Esophagus muscularis mucosa (tissue), 4 donors: ENCODE results near the gene DAG1. TPM values are rescaled to one million over a fixed set of nuclear protein-coding genes. Genes with fewer than 3 reads are reported as not detected.

Experiments
- DNase-seq: peaks from one replicate; pipeline ENCODE4 v3.0.0-alpha.2; 2017; ENCODE audit errors: extremely low spot score
- H3K27ac ChIP-seq, 4 donors: fragments of 200-600 bp; sonication (generic); replicated peaks in 1 of 4; 1 replicate in 3 of 4; 2 replicates in 1 of 4; pipeline ENCODE4 v1.5.1; 2016 to 2019; ENCODE audit warnings: mild to moderate bottlenecking in 1 of 4
- H3K27me3 ChIP-seq, 4 donors: fragments of 200-600 bp; sonication (generic); one replicate each; pipeline versions ENCODE4 v1.5.1 to v1.6.0; 2016 to 2019
- H3K36me3 ChIP-seq, 4 donors: fragments of 200-600 bp; sonication (generic); one replicate each; pipeline ENCODE4 v1.5.1; 2016 to 2019
- H3K4me1 ChIP-seq, 4 donors: fragments of 200-600 bp; sonication (generic); one replicate each; pipeline ENCODE4 v1.5.1; 2016 to 2019
- H3K4me3 ChIP-seq, 4 donors: fragments of 200-600 bp; sonication (generic); 1 replicate in 2 of 4; 2 replicates in 2 of 4; pipeline ENCODE4 v1.5.1; 2016 to 2019; ENCODE audit warnings: mild to moderate bottlenecking in 4 of 4, moderate library complexity in 1 of 4
- H3K9me3 ChIP-seq, 4 donors: fragments of 200-600 bp; sonication (generic); 1 replicate in 3 of 4; 2 replicates in 1 of 4; pipeline ENCODE4 v1.5.1; 2016 to 2019
- CTCF ChIP-seq, 3 experiments: fragments of 200-600 bp in 2 of 3; fragments of 450-650 bp in 1 of 3; sonication (generic) in 2 of 3; IDR thresholded peaks; one replicate each; pipeline ENCODE4 v1.5.1; 2017 to 2019; ENCODE audit warnings: antibody characterized with exemption in 3 of 3, mild to moderate bottlenecking in 2 of 3, moderate library complexity in 1 of 3
- EP300 ChIP-seq: sonication (generic); formaldehyde crosslinking; IDR thresholded peaks from one replicate; pipeline ENCODE4 v1.6.1; 2017; ENCODE audit warnings: antibody characterized with exemption
- POLR2A ChIP-seq: fragments of 450-650 bp; IDR thresholded peaks from one replicate; pipeline ENCODE4 v1.6.1; 2017; ENCODE audit warnings: antibody characterized with exemption, moderate library complexity, mild to moderate bottlenecking, low read depth
- POLR2AphosphoS5 ChIP-seq, 2 donors: sonication (generic); formaldehyde crosslinking; IDR thresholded peaks; one replicate each; pipeline ENCODE4 v1.6.1; 2017; ENCODE audit warnings: antibody characterized with exemption in 2 of 2
- WGBS: methylation state at CpG from one replicate; pipeline ENCODE4 v1.1.5; 2018; 5-methylcytosine and 5-hydroxymethylcytosine counted together
- intact Hi-C: fragments of 100-400 bp; cut with DNase I; formaldehyde crosslinking; loops from one replicate; pipeline ENCODE4 v1.15.1; 2023
- small RNA-seq, 3 donors: library from RNA; depleted of rRNA; stranded (forward); fragments of <200 nt; gene quantifications; one replicate each; pipeline ENCODE3, GENCODE V24; 2016
- total RNA-seq, 4 donors: library from RNA; depleted of rRNA; stranded (reverse); fragments of >200 nt; gene quantifications; one replicate each; pipeline versions ENCODE4 v1.1.0 to v1.2.1, GENCODE V29; 2016

Gene DAG1
- total RNA-seq, 4 donors from 2014 or later = 89.3 to 190 (median 135) TPM

- Histone ChIP-seq H3K4me1 (no peaks in the 10 kb centered on the region), H3K4me3 (no peak overlapping the region), H3K27ac (no peak overlapping the region), H3K36me3 (no peaks in the 10 kb centered on the region), H3K27me3 (no peaks in the 10 kb centered on the region), H3K9me3 (no peaks in the 10 kb centered on the region)
- intact Hi-C loops = no loop called here
- TF ChIP-seq EP300 = no peak
- TF ChIP-seq CTCF (IDR thresholded peaks at IDR 0.05) = no peak
- TF ChIP-seq POLR2A = no peak
- TF ChIP-seq POLR2AphosphoS5 (IDR thresholded peaks at IDR 0.05) = no peak
- WGBS = 33% methylated on average over 2 of the region's 2 CpGs
- no peak for DNase-seq
These were observed 97.3 kb downstream of the DAG1 start for GRCh38 chr3:49567406-49567805.

- DNase-seq = no peak
- no peaks in the 10 kb centered on the region for H3K4me1 ChIP-seq
- no peak overlapping the region for H3K4me3 ChIP-seq
- TF ChIP-seq EP300 = no peak
- no peak for TF ChIP-seq CTCF (IDR thresholded peaks at IDR 0.05)
- no peak for TF ChIP-seq POLR2A
- intact Hi-C loops = no loop called here
- H3K27ac ChIP-seq = no peak overlapping the region
- H3K27me3 ChIP-seq = no peaks in the 10 kb centered on the region
- H3K36me3 ChIP-seq = no peaks in the 10 kb centered on the region
- H3K9me3 ChIP-seq = no peaks in the 10 kb centered on the region
These were observed 98.9 kb downstream of the DAG1 start for GRCh38 chr3:49568965-49569364.

- no peaks in the 10 kb centered on the region for H3K9me3 ChIP-seq
- TF ChIP-seq CTCF (IDR thresholded peaks at IDR 0.05) (no peak), POLR2A (no peak)
- H3K27ac ChIP-seq = no peak overlapping the region
- WGBS = 61% methylated on average over 6 of the region's 6 CpGs
- no peaks in the 10 kb centered on the region for H3K4me1 ChIP-seq
- H3K36me3 ChIP-seq = no peaks in the 10 kb centered on the region
- H3K4me3 ChIP-seq = no peak overlapping the region
- no peaks in the 10 kb centered on the region for H3K27me3 ChIP-seq
- no peak for DNase-seq
- intact Hi-C loops = no loop called here
These were observed 100.1 kb downstream of the DAG1 start for GRCh38 chr3:49570028-49570654.

GRCh38 chr3:49582177-49582576 is 112.1 kb downstream of the DAG1 start:
- Histone ChIP-seq H3K9me3 (no peaks in the 10 kb centered on the region), H3K27ac (no peak overlapping the region), H3K27me3 (no peaks in the 10 kb centered on the region), H3K4me3 (no peak overlapping the region), H3K4me1 (no peaks in the 10 kb centered on the region), H3K36me3 (no peaks in the 10 kb centered on the region)
- intact Hi-C loops = no loop called here
- TF ChIP-seq CTCF (IDR thresholded peaks at IDR 0.05) (no peak), POLR2A (no peak), EP300 (no peak)
- no peak for DNase-seq

Small RNA genes within 50 kb of the gene (small RNA-seq; reads per million reads assigned to genes)
- gene RNA5SP130 = 0 reads per million in 3 donors

Other genes starting within 250 kb of the DAG1 start
- gene C3orf62, start 193.0 kb upstream of the DAG1 start, total RNA-seq = 1 to 10 TPM; 3.1 to 8.7 (median 5.8) TPM
- gene USP4, start 130.2 kb upstream of the DAG1 start, total RNA-seq = 10 to 100 TPM; 17.9 to 35.7 (median 24.3) TPM
- gene GPX1, start 111.9 kb upstream of the DAG1 start, total RNA-seq = 100 to 1,000 TPM; 154 to 295 (median 226) TPM
- 100 to 1,000 TPM; 380 to 521 (median 480) TPM for gene RHOA, start 58.3 kb upstream of the DAG1 start, total RNA-seq
- gene TCTA, start 57.8 kb upstream of the DAG1 start, total RNA-seq = 10 to 100 TPM; 22.0 to 29.8 (median 26.2) TPM
- gene AMT, start 47.8 kb upstream of the DAG1 start, total RNA-seq = 1 to 10 TPM; 1.7 to 5.8 (median 3.8) TPM
- 10 to 100 TPM in 1 of 4 donors, 1 to 10 TPM in 3; 4.5 to 11.4 (median 7.4) TPM for gene NICN1, start 40.9 kb upstream of the DAG1 start, total RNA-seq
- 1 to 10 TPM in 1 of 4 donors, under 1 TPM in 3; 0.42 to 1.7 (median 0.78) TPM for gene BSN, start 84.2 kb downstream of the DAG1 start, total RNA-seq
- gene APEH, start 204.1 kb downstream of the DAG1 start, total RNA-seq = 10 to 100 TPM; 48.2 to 75.5 (median 68.1) TPM
- 1 to 10 TPM; 1.7 to 4.7 (median 3.8) TPM for gene MST1, start 219.2 kb downstream of the DAG1 start, total RNA-seq
- gene RNF123, start 219.3 kb downstream of the DAG1 start, total RNA-seq = 10 to 100 TPM; 23.4 to 36.2 (median 31.5) TPM
- gene AMIGO3, start 249.4 kb downstream of the DAG1 start, total RNA-seq = 1 to 10 TPM in 2 of 4 donors, not detected in 2; 1.2 to 1.7 TPM